Smooth muscle cell (in vitro differentiated cells): Measurements from ENCODE around the gene SLC26A4. TPM values are rescaled to one million over a fixed set of nuclear protein-coding genes. Genes with fewer than 3 reads are reported as not detected.

ENCODE experiments used
- DNase-seq: peaks from one replicate; lab custom pipeline; 2025; ENCODE audit not compliant: unreplicated experiment; lab: John Stamatoyannopoulos, UW
- H2AFZ ChIP-seq: fragments of 200-600 bp; sonication (generic); 2 replicates; pipeline ENCODE4 v1.6.0; 2016; ENCODE audit warnings: antibody characterized with exemption, low read depth, mild to moderate bottlenecking
- H3F3A ChIP-seq: fragments of 200-600 bp; sonication (generic); 2 replicates; pipeline ENCODE4 v1.6.0; 2017; ENCODE audit warnings: antibody characterized with exemption, low read depth
- H3K27ac ChIP-seq: fragments of 200-600 bp; sonication (generic); 2 replicates; pipeline ENCODE4 v1.5.1; 2016; ENCODE audit warnings: low read depth, mild to moderate bottlenecking
- H3K27me3 ChIP-seq: fragments of 200-600 bp; sonication (generic); 2 replicates; pipeline ENCODE4 v1.6.1; 2016; ENCODE audit warnings: low read depth, mild to moderate bottlenecking
- H3K36me3 ChIP-seq: fragments of 200-600 bp; sonication (generic); 2 replicates; pipeline ENCODE4 v1.5.1; 2016; ENCODE audit warnings: low read depth
- H3K4me1 ChIP-seq: fragments of 200-600 bp; sonication (generic); 2 replicates; pipeline ENCODE4 v1.5.1; 2016; ENCODE audit warnings: low read depth
- H3K4me2 ChIP-seq: fragments of 200-600 bp; sonication (generic); 2 replicates; pipeline ENCODE4 v1.6.0; 2016; ENCODE audit warnings: mild to moderate bottlenecking
- H3K4me3 ChIP-seq: fragments of 200-600 bp; sonication (generic); 2 replicates; pipeline ENCODE4 v1.5.1; 2016; ENCODE audit warnings: mild to moderate bottlenecking
- H3K79me2 ChIP-seq: fragments of 200-600 bp; sonication (generic); 2 replicates; pipeline ENCODE4 v1.6.0; 2016; ENCODE audit warnings: low read depth, mild to moderate bottlenecking
- H3K9ac ChIP-seq: fragments of 200-600 bp; sonication (generic); 2 replicates; pipeline ENCODE4 v1.6.0; 2016; ENCODE audit warnings: low read depth
- H3K9me3 ChIP-seq: fragments of 200-600 bp; sonication (generic); replicated peaks from 2 replicates; pipeline ENCODE4 v1.5.1; 2016; ENCODE audit warnings: low read depth
- H4K20me1 ChIP-seq: fragments of 200-600 bp; sonication (generic); 2 replicates; pipeline ENCODE4 v1.6.0; 2016; ENCODE audit warnings: low read depth
- CTCF ChIP-seq: fragments of 200-600 bp; sonication (generic); IDR thresholded peaks from 2 replicates; pipeline ENCODE4 v1.5.1; 2017; ENCODE audit warnings: borderline replicate concordance, mild to moderate bottlenecking, antibody characterized with exemption; ENCODE audit not compliant: insufficient read depth, poor library complexity, severe bottlenecking
- WGBS: methylation state at CpG from one replicate; pipeline ENCODE4 v1.1.7; 2016; ENCODE audit warnings: low lambda C conversion rate; 5-methylcytosine and 5-hydroxymethylcytosine counted together
- polyA plus RNA-seq: library from polyadenylated mRNA; unstranded; fragments of >200 nt; fragmentation: Nextera tagmentation; extraction: Ambion mirVana; gene quantifications from 2 replicates; pipeline ENCODE4 v1.2.1, GENCODE V29; 2016
- total RNA-seq: library from RNA; depleted of rRNA; stranded (reverse); fragments of >200 nt; gene quantifications from 2 replicates; pipeline ENCODE4 v1.2.3, GENCODE V29; 2014

The SLC26A4 gene
- total and polyA plus RNA-seq, 2 experiments from 2014 or later, result 0.06 to 1.7 TPM

- no peak for TF ChIP-seq CTCF
- no peak overlapping the region for H3K9ac ChIP-seq
- DNase-seq, result no peak
- no peaks in the 10 kb centered on the region for H3F3A ChIP-seq
- 90% methylated on average over 7 of the region's 7 CpGs for WGBS
- H3K36me3 ChIP-seq, result no peaks in the 10 kb centered on the region
- no peaks in the 10 kb centered on the region for H3K4me1 ChIP-seq
- no peak overlapping the region for H3K4me2 ChIP-seq
- no peaks in the 10 kb centered on the region for H3K79me2 ChIP-seq
- H3K4me3 ChIP-seq, result no peak overlapping the region
- no peak overlapping the region for H3K27ac ChIP-seq
- no peak overlapping the region for H2AFZ ChIP-seq
- no peaks in the 10 kb centered on the region for H3K9me3 ChIP-seq
- no peaks in the 10 kb centered on the region for H4K20me1 ChIP-seq
- H3K27me3 ChIP-seq, result peaks cover 18% of the 10 kb centered on the region
Measured at GRCh38 chr7:107697321-107698049, 36.9 kb downstream of the SLC26A4 start.

GRCh38 chr7:107700570-107700969, 39.9 kb downstream of the SLC26A4 start:
- H3K4me2 ChIP-seq, result no peak overlapping the region
- no peak overlapping the region for H3K4me3 ChIP-seq
- no peak overlapping the region for H3K27ac ChIP-seq
- no peaks in the 10 kb centered on the region for H3K79me2 ChIP-seq
- no peaks in the 10 kb centered on the region for H4K20me1 ChIP-seq
- H3K9ac ChIP-seq, result no peak overlapping the region
- H3F3A ChIP-seq, result no peaks in the 10 kb centered on the region
- no peaks in the 10 kb centered on the region for H3K4me1 ChIP-seq
- peaks cover 3% of the 10 kb centered on the region for H3K27me3 ChIP-seq
- H3K36me3 ChIP-seq, result no peaks in the 10 kb centered on the region
- H3K9me3 ChIP-seq, result no peaks in the 10 kb centered on the region
- H2AFZ ChIP-seq, result no peak overlapping the region
- no peak for TF ChIP-seq CTCF
- no peak for DNase-seq

GRCh38 chr7:107701191-107701590, 40.6 kb downstream of the SLC26A4 start:
- no peaks in the 10 kb centered on the region for H3K9me3 ChIP-seq
- no peaks in the 10 kb centered on the region for H3K4me1 ChIP-seq
- H3K27ac ChIP-seq, result no peak overlapping the region
- DNase-seq, result no peak
- no peaks in the 10 kb centered on the region for H3F3A ChIP-seq
- no peak overlapping the region for H3K4me2 ChIP-seq
- H3K9ac ChIP-seq, result no peak overlapping the region
- H3K4me3 ChIP-seq, result no peak overlapping the region
- H2AFZ ChIP-seq, result no peak overlapping the region
- no peaks in the 10 kb centered on the region for H4K20me1 ChIP-seq
- TF ChIP-seq CTCF, result no peak
- 96% methylated on average over 3 of the region's 3 CpGs for WGBS
- H3K36me3 ChIP-seq, result no peaks in the 10 kb centered on the region
- H3K79me2 ChIP-seq, result no peaks in the 10 kb centered on the region
- H3K27me3 ChIP-seq, result peaks cover 3% of the 10 kb centered on the region

- no peak for TF ChIP-seq CTCF
- H3K4me1 ChIP-seq, result no peaks in the 10 kb centered on the region
- H2AFZ ChIP-seq, result no peak overlapping the region
Measured at GRCh38 chr7:107703219-107703618, 42.6 kb downstream of the SLC26A4 start.

More at GRCh38 chr7:107703219-107703618, 42.6 kb downstream of the SLC26A4 start:
- Histone ChIP-seq H3K4me2 (no peak overlapping the region), H3F3A (no peaks in the 10 kb centered on the region), H3K27me3 (peaks cover 3% of the 10 kb centered on the region), H3K9ac (no peak overlapping the region), H3K9me3 (no peaks in the 10 kb centered on the region), H3K79me2 (no peaks in the 10 kb centered on the region), H3K27ac (no peak overlapping the region), H3K4me3 (no peak overlapping the region), H3K36me3 (no peaks in the 10 kb centered on the region), H4K20me1 (no peaks in the 10 kb centered on the region)
- DNase-seq, result no peak
